H1 (cell line): ENCODE results near the gene SLC15A3. TPM values are rescaled to one million over a fixed set of nuclear protein-coding genes. Genes with fewer than 3 reads are reported as not detected.

Experiments used
- CTCF ChIA-PET: fragments of 300-600 bp; sonication (Branson Sonifier 250); formaldehyde crosslinking; loops from one replicate; lab custom pipeline; 2021; ENCODE audit not compliant: partially characterized antibody; lab: Charles Lee
- POLR2A ChIA-PET: fragments of 300-600 bp; sonication (Branson Sonifier 250); formaldehyde crosslinking; loops from one replicate; lab custom pipeline; 2021; ENCODE audit warnings: inconsistent platforms; ENCODE audit not compliant: partially characterized antibody; lab: Charles Lee
- DNase-seq, 2 experiments: peaks; one replicate each; pipeline versions ENCODE4 v3.0.0 to v3.0.0-alpha.2; 2010 to 2022; ENCODE audit warnings: low spot score in 2 of 2, low read depth in 1 of 2, mixed read lengths in 1 of 2
- FAIRE-seq: peaks from 2 replicates; lab custom pipeline; 2011; peaks lifted over from hg19 to GRCh38; lab: Jason Lieb, UNC
- H2AFZ ChIP-seq: 2 replicates; pipeline ENCODE4 v1.8.1; 2012; ENCODE audit warnings: low read length, inconsistent platforms
- H2AK5ac ChIP-seq: 2 replicates; pipeline ENCODE4 v1.6.1; 2013; ENCODE audit warnings: low read depth, low read length
- H2BK120ac ChIP-seq: replicated peaks from 2 replicates; pipeline ENCODE3; 2013; ENCODE audit warnings: low read depth, low read length, inconsistent platforms
- H2BK12ac ChIP-seq: 2 replicates; pipeline ENCODE4 v1.6.1; 2013; ENCODE audit warnings: low read depth, low read length
- H2BK15ac ChIP-seq: 2 replicates; pipeline ENCODE4 v1.6.1; 2013; ENCODE audit warnings: low read length
- H2BK20ac ChIP-seq: 2 replicates; pipeline ENCODE4 v1.6.1; 2013; ENCODE audit warnings: low read length
- H2BK5ac ChIP-seq: 2 replicates; pipeline ENCODE4 v1.6.1; 2013; ENCODE audit warnings: low read depth, low read length
- H3K14ac ChIP-seq: 2 replicates; pipeline ENCODE4 v1.6.1; 2013; ENCODE audit warnings: inconsistent platforms; ENCODE audit not compliant: insufficient read length
- H3K18ac ChIP-seq: 2 replicates; pipeline ENCODE4 v1.6.1; 2013; ENCODE audit warnings: low read length; ENCODE audit errors: extremely low read depth
- H3K23ac ChIP-seq: 2 replicates; pipeline ENCODE4 v1.6.1; 2013; ENCODE audit warnings: inconsistent platforms; ENCODE audit not compliant: insufficient read length
- H3K23me2 ChIP-seq: 2 replicates; pipeline ENCODE4 v1.6.1; 2013; ENCODE audit warnings: low read depth, low read length
- H3K27ac ChIP-seq: 2 replicates; pipeline ENCODE4 v1.6.1; 2011; ENCODE audit warnings: low read depth, low read length, inconsistent platforms
- H3K27me3 ChIP-seq, 4 experiments: replicated peaks in 1 of 4; 1 replicate in 1 of 4; 2 replicates in 3 of 4; pipeline versions ENCODE4 v1.6.1 to v1.8.1; 2011 to 2013; ENCODE audit warnings: low read length in 3 of 4, mild to moderate bottlenecking in 3 of 4, inconsistent platforms in 2 of 4, mixed read lengths in 2 of 4, moderate library complexity in 1 of 4; ENCODE audit not compliant: control insufficient read depth in 3 of 4, insufficient read depth in 3 of 4; ENCODE audit errors: extremely low read depth in 1 of 4
- H3K36me3 ChIP-seq, 4 experiments: 2 replicates each; pipeline versions ENCODE4 v1.6.1 to v1.8.1; 2011 to 2013; ENCODE audit warnings: mild to moderate bottlenecking in 4 of 4, low read length in 3 of 4, moderate library complexity in 2 of 4, control low read depth in 1 of 4, inconsistent platforms in 1 of 4; ENCODE audit not compliant: insufficient read depth in 4 of 4, control insufficient read depth in 2 of 4
- H3K4ac ChIP-seq: replicated peaks from 2 replicates; pipeline ENCODE3; 2013; ENCODE audit warnings: low read length, low read depth, mixed read lengths, inconsistent platforms; ENCODE audit not compliant: insufficient read length
- H3K4me1 ChIP-seq, 4 experiments: replicated peaks in 1 of 4; 1 replicate in 1 of 4; 2 replicates in 3 of 4; pipeline versions ENCODE4 v1.6.1 to v1.8.1; 2011 to 2013; ENCODE audit warnings: low read length in 3 of 4, inconsistent platforms in 2 of 4, mixed read lengths in 1 of 4; ENCODE audit not compliant: insufficient read depth in 4 of 4, control insufficient read depth in 3 of 4
- H3K4me2 ChIP-seq, 2 experiments: 2 replicates each; pipeline versions ENCODE4 v1.6.1 to v1.8.1; 2011 to 2013; ENCODE audit warnings: low read depth in 2 of 2, low read length in 2 of 2, control low read depth in 1 of 2, inconsistent platforms in 1 of 2, mild to moderate bottlenecking in 1 of 2; ENCODE audit not compliant: insufficient read depth in 1 of 2
- H3K4me3 ChIP-seq, 4 experiments: fragments of 200-600, 300-600 bp in 1 of 4; sonication (generic), shearing (Covaris generic), sonication (Bioruptor Twin) in 1 of 4; 2 replicates each; pipeline versions ENCODE4 v1.5.1 to v1.8.1; 2011 to 2016; ENCODE audit warnings: low read length in 4 of 4, low read depth in 3 of 4, control low read depth in 2 of 4, inconsistent platforms in 2 of 4, mild to moderate bottlenecking in 2 of 4, mixed read lengths in 1 of 4, moderate library complexity in 1 of 4; ENCODE audit not compliant: insufficient read depth in 2 of 4; ENCODE audit errors: extremely low read depth in 1 of 4
- H3K56ac ChIP-seq: replicated peaks from 2 replicates; pipeline ENCODE3; 2013; ENCODE audit warnings: low read depth, mild to moderate bottlenecking, mixed read lengths, low read length, inconsistent platforms; ENCODE audit not compliant: insufficient read length
- H3K79me1 ChIP-seq: 2 replicates; pipeline ENCODE4 v1.6.1; 2013; ENCODE audit warnings: low read depth, low read length, control low read depth
- H3K79me2 ChIP-seq, 2 experiments: 2 replicates each; pipeline versions ENCODE4 v1.6.1 to v1.8.1; 2012 to 2013; ENCODE audit warnings: low read length in 2 of 2, mild to moderate bottlenecking in 2 of 2, inconsistent platforms in 1 of 2; ENCODE audit not compliant: insufficient read depth in 2 of 2, control insufficient read depth in 1 of 2
- H3K9ac ChIP-seq, 4 experiments: replicated peaks in 1 of 4; 1 replicate in 1 of 4; 2 replicates in 3 of 4; pipeline versions ENCODE4 v1.6.1 to v1.8.1; 2011 to 2013; ENCODE audit warnings: low read depth in 3 of 4, low read length in 3 of 4, control low read depth in 2 of 4, mild to moderate bottlenecking in 2 of 4, moderate library complexity in 2 of 4, inconsistent platforms in 1 of 4; ENCODE audit errors: extremely low read depth in 1 of 4
- H3K9me3 ChIP-seq, 2 experiments: 2 replicates each; pipeline versions ENCODE4 v1.6.1 to v1.8.1; 2012 to 2013; ENCODE audit warnings: mild to moderate bottlenecking in 2 of 2, moderate library complexity in 2 of 2, control low read depth in 1 of 2, inconsistent platforms in 1 of 2, low read depth in 1 of 2, low read length in 1 of 2, mixed read lengths in 1 of 2; ENCODE audit not compliant: insufficient read depth in 2 of 2
- H4K20me1 ChIP-seq, 2 experiments: replicated peaks in 1 of 2; 2 replicates each; pipeline versions ENCODE3 to v1.8.1; 2011 to 2013; ENCODE audit warnings: inconsistent platforms in 2 of 2, low read length in 2 of 2, mild to moderate bottlenecking in 1 of 2; ENCODE audit not compliant: insufficient read depth in 2 of 2, control insufficient read depth in 1 of 2
- H4K5ac ChIP-seq: 2 replicates; pipeline ENCODE4 v1.6.1; 2013; ENCODE audit warnings: low read length, low read depth, mixed read lengths, inconsistent platforms; ENCODE audit not compliant: insufficient read length
- H4K8ac ChIP-seq: 2 replicates; pipeline ENCODE4 v1.8.0; 2013; ENCODE audit warnings: mild to moderate bottlenecking, moderate library complexity, low read length, inconsistent platforms; ENCODE audit not compliant: insufficient read depth; ENCODE audit errors: extremely low read depth
- H4K91ac ChIP-seq: replicated peaks from 2 replicates; pipeline ENCODE3; 2013; ENCODE audit warnings: low read length, mixed read lengths, inconsistent platforms; ENCODE audit not compliant: insufficient read length
- BACH1 ChIP-seq: IDR thresholded peaks from 2 replicates; pipeline ENCODE4 v1.6.1; 2012; ENCODE audit warnings: low read length, improper control_type of control experiment
- CBX8 ChIP-seq: fragments of 300-800, 300-1000 bp; sonication (generic); IDR thresholded peaks from 2 replicates; pipeline ENCODE4 v1.7.1; 2016; ENCODE audit warnings: low read depth, low read length, borderline replicate concordance
- EGR1 ChIP-seq: IDR thresholded peaks from 2 replicates; pipeline ENCODE4 v1.6.1; 2011; ENCODE audit warnings: low read depth, low read length, borderline replicate concordance
- FOSL1 ChIP-seq: IDR thresholded peaks from 2 replicates; pipeline ENCODE4 v1.6.1; 2011; ENCODE audit warnings: mild to moderate bottlenecking, low read depth, low read length, moderate library complexity; ENCODE audit not compliant: insufficient read depth
- NANOG ChIP-seq: IDR thresholded peaks from 2 replicates; pipeline ENCODE4 v1.6.1; 2011; ENCODE audit warnings: low read length, low read depth, mild to moderate bottlenecking, inconsistent platforms; ENCODE audit not compliant: insufficient read depth, poor library complexity, severe bottlenecking
- ZNF274 ChIP-seq: IDR thresholded peaks from 2 replicates; pipeline ENCODE4 v1.7.0; 2012; ENCODE audit warnings: low read length, borderline replicate concordance; ENCODE audit errors: extremely low read depth
- WGBS, 2 experiments: shearing (Covaris generic) in 1 of 2; methylation state at CpG; one replicate each; pipeline versions ENCODE4 v1.1.6 to v1.1.7; 2013 to 2015; ENCODE audit warnings: low lambda C conversion rate in 2 of 2, mixed read lengths in 2 of 2, inconsistent platforms in 1 of 2, low coverage in 1 of 2, missing lambda C conversion rate in 1 of 2; ENCODE audit not compliant: insufficient replicate concordance in 2 of 2, insufficient coverage in 1 of 2, insufficient read length in 1 of 2; ENCODE audit errors: extremely low coverage in 1 of 2, missing lambda C conversion rate in 1 of 2; 5-methylcytosine and 5-hydroxymethylcytosine counted together
- polyA plus RNA-seq, 7 experiments: library from polyadenylated mRNA; depleted of rRNA in 3 of 7; stranded (reverse) in 5 of 7; unstranded in 2 of 7; fragments of >200 nt in 5 of 7; fragments of 200-250 nt in 2 of 7; gene quantifications; 1 replicate in 5 of 7; 2 replicates in 1 of 7; 4 replicates in 1 of 7; pipeline versions ENCODE4 v1.2.1 to v1.2.3, GENCODE V29; 2011 to 2013; ENCODE audit warnings: missing spikeins in 2 of 7, mixed read lengths in 2 of 7
- total RNA-seq: library from RNA; stranded (reverse); fragmentation: NEBNext Ultra II Directional; extraction: Animal tissue kit (Norgen Biotek cat#: 25700); gene quantifications from 2 replicates; pipeline ENCODE4 v1.2.1, GENCODE V29; 2021
- TF ChIP-seq, protein P1 (sequence below), 3 experiments: IDR thresholded peaks; 1 replicate in 2 of 3; 2 replicates in 1 of 3; pipeline versions ENCODE4 v1.5.1 to v1.6.1; 2011; ENCODE audit warnings: low read length in 3 of 3, mild to moderate bottlenecking in 3 of 3, inconsistent platforms in 2 of 3, low read depth in 1 of 3, moderate library complexity in 1 of 3; ENCODE audit not compliant: insufficient read depth in 1 of 3; ENCODE audit errors: control extremely low read depth in 1 of 3
- TF ChIP-seq, protein P2 (sequence below): IDR thresholded peaks from 2 replicates; pipeline ENCODE4 v1.6.1; 2012; ENCODE audit warnings: inconsistent platforms
- TF ChIP-seq, protein P3 (sequence below): IDR thresholded peaks from 2 replicates; pipeline ENCODE4 v1.6.1; 2011; ENCODE audit warnings: low read depth, mild to moderate bottlenecking, low read length; ENCODE audit not compliant: insufficient read depth

The SLC15A3 gene
- total and polyA plus RNA-seq, 2 of the 8 experiments (the other 6 are each of a cell fraction or from before 2014, with no cell fraction given): 25.8 to 31.0 TPM

DNA sequence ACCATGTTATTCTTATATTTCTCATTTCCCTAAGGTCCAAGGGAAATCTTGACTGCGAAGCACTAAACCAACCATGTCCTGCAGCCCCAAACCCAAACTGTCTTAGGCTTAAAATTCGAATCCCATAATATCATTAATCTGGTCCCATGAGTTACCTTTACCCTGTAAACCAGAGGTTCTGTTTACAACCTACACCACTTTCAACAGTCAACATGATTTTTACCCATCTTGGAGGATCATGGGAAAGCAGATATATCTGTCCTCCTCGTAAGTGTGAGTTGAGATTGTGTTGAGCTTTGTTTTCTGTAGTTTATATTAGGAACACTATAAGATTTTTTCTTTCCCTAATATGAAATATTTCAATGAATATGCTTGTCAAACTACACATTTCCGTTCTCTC lies 52.0 kb downstream of the SLC15A3 start:
- H3K79me2 ChIP-seq: peaks cover 13 to 30% of the 10 kb centered on the region in 2 experiments
- H2AK5ac ChIP-seq: no peak overlapping the region
- no peak overlapping the region for H2BK5ac ChIP-seq
- H3K14ac ChIP-seq: no peak overlapping the region
- H3K23me2 ChIP-seq: no peaks in the 10 kb centered on the region
- H2BK20ac ChIP-seq: no peak overlapping the region
- no peak overlapping the region for H2AFZ ChIP-seq
- peaks cover 9% of the 10 kb centered on the region for H3K79me1 ChIP-seq
- peaks cover 10 to 30% of the 10 kb centered on the region in 2 experiments for H4K20me1 ChIP-seq
- H3K9me3 ChIP-seq: no peaks in the 10 kb centered on the region
- H3K4me3 ChIP-seq: no peak overlapping the region
- H2BK15ac ChIP-seq: no peak overlapping the region
- no peaks in the 10 kb centered on the region for H3K27me3 ChIP-seq
- peaks cover 34 to 81% (median 74%) of the 10 kb centered on the region in 4 experiments for H3K36me3 ChIP-seq
- H3K56ac ChIP-seq: no peak overlapping the region
- H2BK12ac ChIP-seq: no peak overlapping the region
- ChIA-PET POLR2A (interaction anchor here (1.5 to 1.6 kb wide), 3 partner anchors 10 to 49 kb away, joined by 3 to 8 read pairs (median 4); no protein-coding TSS in a partner anchor), CTCF (interaction anchor here (0.6 to 23.0 kb wide), 37 partner anchors 8 to 457 kb away, joined by 3 to 522 read pairs (median 4); partner anchors contain the start of genes PTGDR2, TMEM109 and ZP1)
- no peak overlapping the region for H3K4me2 ChIP-seq
- H3K18ac ChIP-seq: no peak overlapping the region
- DNase-seq (no peak), FAIRE-seq (no peak)
- H3K9ac ChIP-seq: no peak overlapping the region
- no peak overlapping the region for H4K5ac ChIP-seq
- H3K27ac ChIP-seq: no peak overlapping the region
- no peak overlapping the region for H3K23ac ChIP-seq
- no peak overlapping the region for H4K91ac ChIP-seq
- 66% methylated on average over 4 of the region's 4 CpGs; no CpG with 5 or more reads in 1 of the 2 experiments for WGBS, 2 experiments
- no peak overlapping the region for H3K4ac ChIP-seq
- no peak overlapping the region for H2BK120ac ChIP-seq
- H4K8ac ChIP-seq: no peak overlapping the region
- H3K4me1 ChIP-seq: peaks cover under 1 to 6% (median under 1%) of the 10 kb centered on the region in 4 experiments; a peak in 3 of 7 replicates
- TF ChIP-seq NANOG (no peak), BACH1 (no peak), EGR1 (no peak), CBX8 (no peak), FOSL1 (no peak), ZNF274 (no peak)
- TF ChIP-seq, protein P1, sequence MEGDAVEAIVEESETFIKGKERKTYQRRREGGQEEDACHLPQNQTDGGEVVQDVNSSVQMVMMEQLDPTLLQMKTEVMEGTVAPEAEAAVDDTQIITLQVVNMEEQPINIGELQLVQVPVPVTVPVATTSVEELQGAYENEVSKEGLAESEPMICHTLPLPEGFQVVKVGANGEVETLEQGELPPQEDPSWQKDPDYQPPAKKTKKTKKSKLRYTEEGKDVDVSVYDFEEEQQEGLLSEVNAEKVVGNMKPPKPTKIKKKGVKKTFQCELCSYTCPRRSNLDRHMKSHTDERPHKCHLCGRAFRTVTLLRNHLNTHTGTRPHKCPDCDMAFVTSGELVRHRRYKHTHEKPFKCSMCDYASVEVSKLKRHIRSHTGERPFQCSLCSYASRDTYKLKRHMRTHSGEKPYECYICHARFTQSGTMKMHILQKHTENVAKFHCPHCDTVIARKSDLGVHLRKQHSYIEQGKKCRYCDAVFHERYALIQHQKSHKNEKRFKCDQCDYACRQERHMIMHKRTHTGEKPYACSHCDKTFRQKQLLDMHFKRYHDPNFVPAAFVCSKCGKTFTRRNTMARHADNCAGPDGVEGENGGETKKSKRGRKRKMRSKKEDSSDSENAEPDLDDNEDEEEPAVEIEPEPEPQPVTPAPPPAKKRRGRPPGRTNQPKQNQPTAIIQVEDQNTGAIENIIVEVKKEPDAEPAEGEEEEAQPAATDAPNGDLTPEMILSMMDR (IDR thresholded peaks at IDR 0.05; ENCODE audit: control extremely low read depth in 1 of 3, insufficient read depth in 1 of 3, low read depth in 1 of 3, low read length in 3 of 3): no peak
- TF ChIP-seq, protein P2, sequence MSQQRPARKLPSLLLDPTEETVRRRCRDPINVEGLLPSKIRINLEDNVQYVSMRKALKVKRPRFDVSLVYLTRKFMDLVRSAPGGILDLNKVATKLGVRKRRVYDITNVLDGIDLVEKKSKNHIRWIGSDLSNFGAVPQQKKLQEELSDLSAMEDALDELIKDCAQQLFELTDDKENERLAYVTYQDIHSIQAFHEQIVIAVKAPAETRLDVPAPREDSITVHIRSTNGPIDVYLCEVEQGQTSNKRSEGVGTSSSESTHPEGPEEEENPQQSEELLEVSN: no peak
- TF ChIP-seq, protein P3, sequence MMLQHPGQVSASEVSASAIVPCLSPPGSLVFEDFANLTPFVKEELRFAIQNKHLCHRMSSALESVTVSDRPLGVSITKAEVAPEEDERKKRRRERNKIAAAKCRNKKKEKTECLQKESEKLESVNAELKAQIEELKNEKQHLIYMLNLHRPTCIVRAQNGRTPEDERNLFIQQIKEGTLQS: no peak
